ENCODE results near the gene PLXDC2.

The PLXDC2 gene

GRCh38 chr10:19970256-19970655 lies 154.0 kb downstream of the PLXDC2 start:
- no peaks in the 10 kb centered on the region for H3K9me3 Mint-ChIP-seq
- TF ChIP-seq CTCF (IDR thresholded peaks at IDR 0.05; ENCODE audit: unreplicated experiment in 3 of 3) = no peak
- H3K4me3 Mint-ChIP-seq = no peak overlapping the region
- peak overlapping the region; percentile 31 to 83 (median 45) for H3K27ac Mint-ChIP-seq
- no peaks in the 10 kb centered on the region for H3K36me3 Mint-ChIP-seq (ENCODE audit: low read depth)
- H3K27me3 Mint-ChIP-seq (ENCODE audit: low read depth) = no peaks in the 10 kb centered on the region
- H3K4me1 Mint-ChIP-seq = peaks cover 49% of the 10 kb centered on the region

DNA sequence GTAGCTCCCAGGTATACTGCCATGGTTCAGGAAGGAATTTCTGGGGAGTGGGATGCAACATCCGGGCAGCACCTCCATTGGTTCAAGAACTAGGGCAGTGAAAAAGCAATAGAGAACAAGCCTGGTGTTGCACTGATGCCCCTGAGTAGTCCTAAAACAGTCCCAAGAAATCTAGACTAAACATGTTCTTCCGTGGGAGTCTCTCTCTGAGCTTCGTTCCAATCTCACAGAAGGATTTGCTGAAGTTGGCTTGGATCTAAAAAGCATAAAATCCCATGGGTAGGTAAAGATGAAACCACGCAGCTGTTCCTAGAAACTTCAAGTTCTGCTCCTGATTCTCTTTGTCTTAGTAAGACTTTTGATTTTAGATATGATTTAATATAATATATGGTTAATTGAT lies 154.5 kb downstream of the PLXDC2 start:
- Mint-ChIP-seq H3K36me3 (ENCODE audit: low read depth) (no peaks in the 10 kb centered on the region), H3K4me3 (peak overlapping the region in 1 of 3 experiments; percentile 12), H3K9me3 (no peaks in the 10 kb centered on the region), H3K27me3 (ENCODE audit: low read depth) (no peaks in the 10 kb centered on the region), H3K27ac (peak overlapping the region; percentile 31 to 83 (median 45)), H3K4me1 (peaks cover 49% of the 10 kb centered on the region)
- TF ChIP-seq CTCF (IDR thresholded peaks at IDR 0.05; ENCODE audit: unreplicated experiment in 3 of 3) = no peak

GRCh38 chr10:19971343-19972052 lies 155.3 kb downstream of the PLXDC2 start:
- H3K9me3 Mint-ChIP-seq = no peaks in the 10 kb centered on the region
- no peak overlapping the region for H3K4me3 Mint-ChIP-seq
- peak overlapping the region; percentile 31 to 83 (median 45) for H3K27ac Mint-ChIP-seq
- peaks cover 46% of the 10 kb centered on the region for H3K4me1 Mint-ChIP-seq
- H3K36me3 Mint-ChIP-seq (ENCODE audit: low read depth) = peaks cover 2% of the 10 kb centered on the region
- TF ChIP-seq CTCF (IDR thresholded peaks at IDR 0.05; ENCODE audit: unreplicated experiment in 3 of 3) = no peak
- H3K27me3 Mint-ChIP-seq (ENCODE audit: low read depth) = no peaks in the 10 kb centered on the region

DNA sequence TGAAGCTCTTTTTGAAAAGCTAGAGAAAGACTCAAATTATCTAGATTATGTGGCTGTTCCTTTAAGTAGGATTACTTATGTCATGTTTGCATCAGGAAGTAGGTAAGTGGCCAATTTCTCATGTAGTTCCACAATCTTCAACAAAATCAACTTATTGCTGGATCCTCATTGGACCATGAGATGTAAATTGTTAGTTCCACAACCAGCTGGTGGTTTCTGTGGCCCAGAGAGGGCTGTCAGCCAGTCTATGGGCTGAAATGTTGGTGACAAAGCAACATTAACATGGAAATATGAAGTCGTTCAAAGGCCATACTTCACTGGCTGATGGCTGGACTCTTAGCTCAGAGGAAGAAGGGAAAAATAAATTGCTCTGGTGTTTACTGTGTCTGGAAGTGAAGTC lies 157.9 kb downstream of the PLXDC2 start:
- Mint-ChIP-seq H3K27me3 (ENCODE audit: low read depth) (no peaks in the 10 kb centered on the region), H3K36me3 (ENCODE audit: low read depth) (peaks cover 8% of the 10 kb centered on the region), H3K4me1 (peaks cover 38% of the 10 kb centered on the region), H3K27ac (no peak overlapping the region), H3K9me3 (peaks cover 5% of the 10 kb centered on the region), H3K4me3 (no peak overlapping the region)
- TF ChIP-seq CTCF (IDR thresholded peaks at IDR 0.05; ENCODE audit: unreplicated experiment in 3 of 3) = no peak

DNA sequence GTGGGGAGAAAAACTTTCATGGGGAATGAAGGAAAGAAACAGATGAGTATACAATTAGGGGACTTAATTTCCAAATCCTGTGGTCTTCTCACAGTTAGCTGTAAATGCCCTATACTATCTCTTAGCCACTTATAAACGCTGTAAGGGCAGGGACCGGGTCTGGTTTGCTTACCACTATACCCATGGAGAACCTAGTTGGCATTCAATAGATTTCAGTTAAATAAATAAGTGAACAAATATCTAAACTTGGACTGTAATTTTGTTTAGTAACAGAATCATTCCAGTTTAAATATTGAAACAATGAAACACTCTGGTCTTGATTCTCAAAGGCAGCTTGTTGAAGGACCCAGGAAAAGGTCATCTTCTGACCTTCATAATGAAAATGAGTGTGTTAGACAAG lies 158.3 kb downstream of the PLXDC2 start:
- no peak overlapping the region for H3K4me3 Mint-ChIP-seq
- peaks cover 36% of the 10 kb centered on the region for H3K4me1 Mint-ChIP-seq
- no peaks in the 10 kb centered on the region for H3K27me3 Mint-ChIP-seq (ENCODE audit: low read depth)
- TF ChIP-seq CTCF (IDR thresholded peaks at IDR 0.05; ENCODE audit: unreplicated experiment in 3 of 3) = no peak
- peaks cover 8% of the 10 kb centered on the region for H3K36me3 Mint-ChIP-seq (ENCODE audit: low read depth)
- H3K9me3 Mint-ChIP-seq = peaks cover 5% of the 10 kb centered on the region
- H3K27ac Mint-ChIP-seq = no peak overlapping the region

DNA sequence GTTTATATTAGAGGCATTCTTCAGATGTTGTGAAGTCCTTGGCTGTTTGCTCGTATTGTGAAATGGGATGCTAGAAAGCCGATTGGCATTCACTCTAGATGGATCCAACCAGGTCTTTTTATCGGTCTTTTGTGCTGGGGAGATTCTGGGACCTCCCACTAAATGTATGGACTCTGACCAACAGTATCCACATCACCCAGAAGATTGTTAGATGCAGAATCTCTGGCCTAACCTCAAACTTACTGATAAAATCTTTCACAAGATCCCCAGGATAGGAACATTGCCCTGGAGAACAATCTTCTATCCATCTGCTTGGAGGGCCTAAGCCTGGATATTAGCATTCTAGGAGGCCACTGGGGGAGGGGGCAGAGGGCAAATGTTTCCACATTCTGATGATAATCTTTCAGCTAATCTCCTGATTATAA lies 160.9 kb downstream of the PLXDC2 start:
- no peak for TF ChIP-seq CTCF (IDR thresholded peaks at IDR 0.05; ENCODE audit: unreplicated experiment in 3 of 3)
- no peak overlapping the region for H3K4me3 Mint-ChIP-seq

More for the DNA sequence above, 160.9 kb downstream of the PLXDC2 start:
- peaks cover 8% of the 10 kb centered on the region for H3K36me3 Mint-ChIP-seq (ENCODE audit: low read depth)
- peaks cover 16% of the 10 kb centered on the region for H3K4me1 Mint-ChIP-seq
- H3K9me3 Mint-ChIP-seq = peaks cover 5% of the 10 kb centered on the region
- H3K27ac Mint-ChIP-seq = no peak overlapping the region
- no peaks in the 10 kb centered on the region for H3K27me3 Mint-ChIP-seq (ENCODE audit: low read depth)
